RWPE1 (cell line): ENCODE measurements around the gene TPD52L2.

Experiments
- CTCF ChIA-PET: fragments of 350-600 bp; sonication (Branson Sonifier 250); formaldehyde crosslinking; extraction: SDS; loops from one replicate; lab custom pipeline; 2021; lab: Yijun Ruan, JAX
- POLR2A ChIA-PET: fragments of 400-600 bp; formaldehyde crosslinking; extraction: SDS; loops from one replicate; lab custom pipeline; 2020; ENCODE audit warnings: antibody characterized with exemption; ENCODE audit not compliant: low non-redundant PET; lab: Yijun Ruan, JAX
- DNase-seq: peaks from one replicate; pipeline ENCODE4 v3.0.0; 2012; ENCODE audit warnings: low spot score
- H3K27ac ChIP-seq: fragments of 450-650 bp; 2 replicates; pipeline ENCODE4 v1.5.1; 2017
- TF ChIP-seq, protein P1 (sequence below): fragments of 450-650 bp; conservative IDR thresholded peaks from 2 replicates; pipeline ENCODE4 v1.5.1; 2017; ENCODE audit warnings: low read depth, mild to moderate bottlenecking

The TPD52L2 gene

GRCh38 chr20:63864978-63865640, at the start of gene TPD52L2:
Gene TPD52L2 (plus strand): TSS chr20:63865270. CDS start chr20:63865366, 96 bp downstream.
- CTCF ChIA-PET, result interaction anchor here (0.6 to 2.4 kb wide), 11 partner anchors 10 to 307 kb away, joined by 3 to 11 read pairs (median 5); partner anchors contain the start of genes LIME1 and SAMD10
- POLR2A ChIA-PET, result interaction anchor here (0.5 to 2.5 kb wide), 22 partner anchors 9 to 330 kb away, joined by 3 to 10 read pairs (median 3); partner anchors contain the start of gene PRPF6
- peak within 1 kb of the TSS; percentile 96 for H3K27ac ChIP-seq
- DNase-seq, result peak; percentile 100
- TF ChIP-seq, protein P1, sequence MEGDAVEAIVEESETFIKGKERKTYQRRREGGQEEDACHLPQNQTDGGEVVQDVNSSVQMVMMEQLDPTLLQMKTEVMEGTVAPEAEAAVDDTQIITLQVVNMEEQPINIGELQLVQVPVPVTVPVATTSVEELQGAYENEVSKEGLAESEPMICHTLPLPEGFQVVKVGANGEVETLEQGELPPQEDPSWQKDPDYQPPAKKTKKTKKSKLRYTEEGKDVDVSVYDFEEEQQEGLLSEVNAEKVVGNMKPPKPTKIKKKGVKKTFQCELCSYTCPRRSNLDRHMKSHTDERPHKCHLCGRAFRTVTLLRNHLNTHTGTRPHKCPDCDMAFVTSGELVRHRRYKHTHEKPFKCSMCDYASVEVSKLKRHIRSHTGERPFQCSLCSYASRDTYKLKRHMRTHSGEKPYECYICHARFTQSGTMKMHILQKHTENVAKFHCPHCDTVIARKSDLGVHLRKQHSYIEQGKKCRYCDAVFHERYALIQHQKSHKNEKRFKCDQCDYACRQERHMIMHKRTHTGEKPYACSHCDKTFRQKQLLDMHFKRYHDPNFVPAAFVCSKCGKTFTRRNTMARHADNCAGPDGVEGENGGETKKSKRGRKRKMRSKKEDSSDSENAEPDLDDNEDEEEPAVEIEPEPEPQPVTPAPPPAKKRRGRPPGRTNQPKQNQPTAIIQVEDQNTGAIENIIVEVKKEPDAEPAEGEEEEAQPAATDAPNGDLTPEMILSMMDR, result no peak

DNA sequence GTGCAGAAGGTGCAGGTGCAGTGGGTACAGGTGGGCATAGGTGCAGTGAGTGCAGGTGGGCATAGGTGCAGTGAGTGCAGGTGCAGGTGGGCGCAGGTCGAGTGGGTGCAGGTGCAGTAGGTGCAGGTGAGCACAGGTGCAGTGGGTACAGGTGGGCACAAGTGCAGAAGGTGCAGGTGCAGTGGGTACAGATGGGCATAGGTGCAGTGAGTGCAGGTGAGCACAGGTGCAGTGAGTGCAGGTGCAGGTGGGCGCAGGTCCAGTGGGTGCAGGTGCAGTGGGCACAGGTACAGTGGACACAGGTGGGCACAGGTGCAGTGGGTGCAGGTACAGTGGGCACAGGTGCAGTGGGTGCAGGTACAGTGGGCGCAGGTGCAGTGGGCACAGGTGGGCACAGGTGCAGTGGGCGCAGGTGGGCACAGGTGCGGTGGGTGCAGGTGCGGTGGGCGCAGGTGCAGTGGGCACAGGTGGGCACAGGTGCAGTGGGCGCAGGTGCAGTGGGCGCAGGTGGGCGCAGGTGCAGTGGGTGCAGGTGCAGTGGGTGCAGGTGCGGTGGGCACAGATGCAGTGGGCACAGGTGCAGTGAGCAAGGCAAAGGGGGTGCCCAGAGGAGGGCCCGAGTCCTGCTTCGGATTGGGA, 49.3 kb upstream of the TPD52L2 start:
- H3K27ac ChIP-seq, result no peak overlapping the region
- TF ChIP-seq, protein P1, result no peak
- DNase-seq, result no peak
- ChIA-PET CTCF (no interaction called here), POLR2A (no interaction called here)

DNA sequence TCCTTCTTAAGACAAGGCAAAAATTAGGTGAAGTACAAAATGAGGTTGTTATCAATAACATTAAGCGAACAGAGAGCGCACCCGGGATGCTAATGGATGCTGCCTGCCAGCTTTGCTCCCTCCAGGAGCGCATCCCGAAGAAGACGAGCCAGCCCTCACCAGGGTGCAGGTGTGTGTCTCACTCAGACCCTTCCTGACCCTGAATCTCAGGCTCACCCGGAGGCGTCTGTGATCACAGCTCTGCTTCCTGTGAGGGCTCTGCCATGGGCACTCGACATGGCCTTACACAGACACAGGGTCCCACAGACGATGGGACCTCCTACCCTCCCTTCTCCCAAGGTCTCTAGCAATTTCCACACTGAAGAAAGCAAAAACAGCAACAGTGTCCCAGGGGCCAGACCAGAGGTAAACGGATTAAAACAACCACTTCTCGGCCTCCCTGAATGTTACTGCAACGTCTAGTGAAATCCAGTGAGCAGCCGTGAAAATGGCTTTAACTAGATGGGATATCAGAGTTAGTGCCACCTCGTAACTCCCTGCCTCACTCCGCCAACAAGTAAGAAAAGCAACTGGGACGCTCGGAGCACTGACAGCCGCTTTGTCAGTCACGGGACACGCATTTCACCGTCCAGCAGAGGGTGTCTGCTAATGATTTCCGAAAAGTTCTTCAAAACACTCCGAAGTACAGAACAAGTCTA, 45.7 kb upstream of the TPD52L2 start:
- POLR2A ChIA-PET, result no interaction called here
- CTCF ChIA-PET, result interaction anchor here (0.6 to 2.3 kb wide), 5 partner anchors 11 to 154 kb away, joined by 3 to 7 read pairs (median 5); no protein-coding TSS in a partner anchor
- no peak overlapping the region for H3K27ac ChIP-seq
- TF ChIP-seq, protein P1, result peak; percentile 62
- peak; percentile 45 for DNase-seq

DNA sequence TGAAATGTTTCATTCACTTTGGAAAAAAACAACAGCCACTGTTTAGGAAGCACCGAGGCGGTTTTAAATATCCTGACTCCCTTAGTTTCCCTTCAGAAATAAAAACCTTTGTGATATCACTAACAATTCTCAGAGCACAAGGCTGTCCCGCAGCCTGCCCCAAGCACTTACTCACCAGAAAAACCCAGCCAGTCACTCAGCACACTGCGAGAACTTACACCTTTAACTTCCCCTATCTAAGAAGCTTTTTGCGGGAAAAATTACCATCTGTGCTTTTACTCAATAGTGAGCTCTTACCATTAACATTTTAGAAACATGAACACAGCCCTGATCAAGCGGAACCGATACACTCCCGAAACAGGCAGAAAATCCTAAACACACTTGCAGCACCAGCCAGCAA, 43.3 kb upstream of the TPD52L2 start:
- no peak overlapping the region for H3K27ac ChIP-seq
- ChIA-PET POLR2A (no interaction called here), CTCF (interaction anchor here (1.4 kb wide), 1 partner anchor 13 kb away, joined by 3 read pairs; no protein-coding TSS in a partner anchor)
- DNase-seq, result no peak
- TF ChIP-seq, protein P1, result no peak

DNA sequence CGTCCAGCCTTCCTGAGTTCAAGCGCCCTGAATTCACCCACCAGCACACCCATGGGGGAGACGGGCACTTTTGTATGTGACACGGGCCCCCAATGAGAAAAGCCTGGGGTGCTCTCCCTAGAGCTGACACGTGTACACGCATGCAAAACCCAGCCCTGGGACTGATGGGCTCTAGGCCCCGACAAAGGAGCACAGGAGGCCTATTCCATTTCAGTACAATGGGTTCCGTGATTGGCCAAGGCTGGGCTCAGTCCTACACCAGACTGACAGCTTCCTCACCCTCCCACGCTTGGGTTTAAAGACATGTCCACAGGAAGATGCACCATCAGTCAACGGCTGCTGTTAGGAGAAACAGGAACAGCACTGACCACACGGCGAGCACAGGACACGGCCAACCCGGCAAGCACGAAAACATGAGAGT, 42.8 kb upstream of the TPD52L2 start:
- ChIA-PET CTCF (interaction anchor here (0.7 to 1.4 kb wide), 2 partner anchors 13 to 15 kb away, joined by 3 to 4 read pairs; no protein-coding TSS in a partner anchor), POLR2A (no interaction called here)
- no peak for DNase-seq
- H3K27ac ChIP-seq, result no peak overlapping the region
- TF ChIP-seq, protein P1, result no peak
